Measurements from ENCODE around the gene KRTAP3-3.
"Not testable (repeated sequence)": the region's sequence is repeated elsewhere in the genome, so short reads cannot be mapped to it uniquely, and the experiment has no call there.

KRTAP3-3 gene

GRCh38 chr17:40993839-40994238 is at the start of gene KRTAP3-3:
KRTAP3-3 (minus strand) TSS chr17:40994164; CDS start chr17:40994097, 67 bp downstream.
- Histone ChIP-seq H3K27ac (ENCODE audit: low read length) (no peak within 1 kb of the TSS), H3K4me3 (ENCODE audit: low read depth in 1 of 2, low read length in 2 of 2) (no peak within 1 kb of the TSS), H3K27me3 (ENCODE audit: low read depth, low read length) (no peaks in the 10 kb centered on the region), H3K9me3 (ENCODE audit: control insufficient read depth in 1 of 2, low read length in 2 of 2) (no peaks in the 10 kb centered on the region), H3K36me3 (ENCODE audit: control insufficient read depth in 1 of 2, insufficient read depth in 2 of 2, low read length in 2 of 2) (no peaks in the 10 kb centered on the region), H3K4me1 (ENCODE audit: control insufficient read depth in 1 of 2, insufficient read depth in 2 of 2, low read length in 2 of 2) (no peaks in the 10 kb centered on the region)

- H3K4me1 ChIP-seq (ENCODE audit: control insufficient read depth in 1 of 2, insufficient read depth in 2 of 2, low read length in 2 of 2): no peaks in the 10 kb centered on the region
- no peak overlapping the region for H3K4me3 ChIP-seq (ENCODE audit: low read depth in 1 of 2, low read length in 2 of 2)
- H3K36me3 ChIP-seq (ENCODE audit: control insufficient read depth in 1 of 2, insufficient read depth in 2 of 2, low read length in 2 of 2): no peaks in the 10 kb centered on the region
- H3K27me3 ChIP-seq (ENCODE audit: low read depth, low read length): no peaks in the 10 kb centered on the region
- H3K9me3 ChIP-seq (ENCODE audit: control insufficient read depth in 1 of 2, low read length in 2 of 2): peaks cover 0 to 8% of the 10 kb centered on the region in 2 donors
- H3K27ac ChIP-seq (ENCODE audit: low read length): no peak overlapping the region
Measured at GRCh38 chr17:41042953-41043352, 49.0 kb upstream of the KRTAP3-3 start.

- not testable (repeated sequence) for H3K4me1 ChIP-seq (ENCODE audit: control insufficient read depth in 1 of 2, insufficient read depth in 2 of 2, low read length in 2 of 2); H3K4me3 ChIP-seq (ENCODE audit: low read depth in 1 of 2, low read length in 2 of 2); H3K9me3 ChIP-seq (ENCODE audit: control insufficient read depth in 1 of 2, low read length in 2 of 2); H3K27me3 ChIP-seq (ENCODE audit: low read depth, low read length); H3K36me3 ChIP-seq (ENCODE audit: control insufficient read depth in 1 of 2, insufficient read depth in 2 of 2, low read length in 2 of 2); H3K27ac ChIP-seq (ENCODE audit: low read length)
Measured at GRCh38 chr17:41040783-41041571, 47.0 kb upstream of the KRTAP3-3 start, which contains the start of gene KRTAP1-1. KRTAP1-1 (minus strand) TSS chr17:41041450; CDS start chr17:41041397, 53 bp downstream.

- Histone ChIP-seq H3K9me3 (ENCODE audit: control insufficient read depth in 1 of 2, low read length in 2 of 2) (peaks cover 0 to 4% of the 10 kb centered on the region in 2 donors), H3K27ac (ENCODE audit: low read length) (no peak overlapping the region), H3K27me3 (ENCODE audit: low read depth, low read length) (no peaks in the 10 kb centered on the region), H3K36me3 (ENCODE audit: control insufficient read depth in 1 of 2, insufficient read depth in 2 of 2, low read length in 2 of 2) (no peaks in the 10 kb centered on the region), H3K4me3 (ENCODE audit: low read depth in 1 of 2, low read length in 2 of 2) (no peak overlapping the region), H3K4me1 (ENCODE audit: control insufficient read depth in 1 of 2, insufficient read depth in 2 of 2, low read length in 2 of 2) (no peaks in the 10 kb centered on the region)
Measured at GRCh38 chr17:41037853-41038350, 43.9 kb upstream of the KRTAP3-3 start.

GRCh38 chr17:41034346-41034935 is 40.5 kb upstream of the KRTAP3-3 start, which contains the start of gene KRTAP1-3:
KRTAP1-3 (minus strand) TSS chr17:41034874; CDS start chr17:41034821, 53 bp downstream.
- not testable (repeated sequence) for H3K9me3 ChIP-seq (ENCODE audit: control insufficient read depth in 1 of 2, low read length in 2 of 2); H3K27me3 ChIP-seq (ENCODE audit: low read depth, low read length)

GRCh38 chr17:41029633-41030245 is 35.8 kb upstream of the KRTAP3-3 start, which contains the start of gene KRTAP1-4:
KRTAP1-4 (minus strand) TSS chr17:41030195; CDS start chr17:41030078, 117 bp downstream.
- Histone ChIP-seq H3K36me3 (ENCODE audit: control insufficient read depth in 1 of 2, insufficient read depth in 2 of 2, low read length in 2 of 2) (no peaks in the 10 kb centered on the region), H3K9me3 (ENCODE audit: control insufficient read depth in 1 of 2, low read length in 2 of 2) (no peaks in the 10 kb centered on the region), H3K27ac (ENCODE audit: low read length) (no peak within 1 kb of the TSS), H3K4me3 (ENCODE audit: low read depth in 1 of 2, low read length in 2 of 2) (no peak within 1 kb of the TSS), H3K4me1 (ENCODE audit: control insufficient read depth in 1 of 2, insufficient read depth in 2 of 2, low read length in 2 of 2) (no peaks in the 10 kb centered on the region), H3K27me3 (ENCODE audit: low read depth, low read length) (no peaks in the 10 kb centered on the region)

More at GRCh38 chr17:41034346-41034935, 40.5 kb upstream of the KRTAP3-3 start, which contains the start of gene KRTAP1-3:
- not testable (repeated sequence) for H3K4me1 ChIP-seq (ENCODE audit: control insufficient read depth in 1 of 2, insufficient read depth in 2 of 2, low read length in 2 of 2); H3K36me3 ChIP-seq (ENCODE audit: control insufficient read depth in 1 of 2, insufficient read depth in 2 of 2, low read length in 2 of 2); H3K27ac ChIP-seq (ENCODE audit: low read length); H3K4me3 ChIP-seq (ENCODE audit: low read depth in 1 of 2, low read length in 2 of 2)

- Histone ChIP-seq H3K27ac (ENCODE audit: low read length) (no peak within 1 kb of the TSS), H3K9me3 (ENCODE audit: control insufficient read depth in 1 of 2, low read length in 2 of 2) (no peaks in the 10 kb centered on the region), H3K4me3 (ENCODE audit: low read depth in 1 of 2, low read length in 2 of 2) (no peak within 1 kb of the TSS), H3K4me1 (ENCODE audit: control insufficient read depth in 1 of 2, insufficient read depth in 2 of 2, low read length in 2 of 2) (no peaks in the 10 kb centered on the region), H3K27me3 (ENCODE audit: low read depth, low read length) (no peaks in the 10 kb centered on the region), H3K36me3 (ENCODE audit: control insufficient read depth in 1 of 2, insufficient read depth in 2 of 2, low read length in 2 of 2) (no peaks in the 10 kb centered on the region)
Measured at GRCh38 chr17:41026715-41027471, 32.9 kb upstream of the KRTAP3-3 start, which contains the start of gene KRTAP1-5. KRTAP1-5 (minus strand) TSS chr17:41027208; CDS start chr17:41027155, 53 bp downstream.

GRCh38 chr17:41024697-41025096 is 30.7 kb upstream of the KRTAP3-3 start:
- Histone ChIP-seq H3K27me3 (ENCODE audit: low read depth, low read length) (no peaks in the 10 kb centered on the region), H3K9me3 (ENCODE audit: control insufficient read depth in 1 of 2, low read length in 2 of 2) (peaks cover 0 to 5% of the 10 kb centered on the region in 2 donors), H3K4me1 (ENCODE audit: control insufficient read depth in 1 of 2, insufficient read depth in 2 of 2, low read length in 2 of 2) (no peaks in the 10 kb centered on the region), H3K4me3 (ENCODE audit: low read depth in 1 of 2, low read length in 2 of 2) (no peak overlapping the region), H3K27ac (ENCODE audit: low read length) (no peak overlapping the region), H3K36me3 (ENCODE audit: control insufficient read depth in 1 of 2, insufficient read depth in 2 of 2, low read length in 2 of 2) (no peaks in the 10 kb centered on the region)

GRCh38 chr17:41020336-41020735 is 26.4 kb upstream of the KRTAP3-3 start:
- no peak overlapping the region for H3K27ac ChIP-seq (ENCODE audit: low read length)
- no peak overlapping the region for H3K4me3 ChIP-seq (ENCODE audit: low read depth in 1 of 2, low read length in 2 of 2)
- no peaks in the 10 kb centered on the region for H3K36me3 ChIP-seq (ENCODE audit: control insufficient read depth in 1 of 2, insufficient read depth in 2 of 2, low read length in 2 of 2)
- H3K4me1 ChIP-seq (ENCODE audit: control insufficient read depth in 1 of 2, insufficient read depth in 2 of 2, low read length in 2 of 2): no peaks in the 10 kb centered on the region
- H3K9me3 ChIP-seq (ENCODE audit: control insufficient read depth in 1 of 2, low read length in 2 of 2): peaks cover 0 to 5% of the 10 kb centered on the region in 2 donors
- H3K27me3 ChIP-seq (ENCODE audit: low read depth, low read length): no peaks in the 10 kb centered on the region

GRCh38 chr17:41019415-41019814 is 25.5 kb upstream of the KRTAP3-3 start:
- Histone ChIP-seq H3K27ac (ENCODE audit: low read length) (no peak overlapping the region), H3K27me3 (ENCODE audit: low read depth, low read length) (no peaks in the 10 kb centered on the region), H3K4me1 (ENCODE audit: control insufficient read depth in 1 of 2, insufficient read depth in 2 of 2, low read length in 2 of 2) (no peaks in the 10 kb centered on the region), H3K4me3 (ENCODE audit: low read depth in 1 of 2, low read length in 2 of 2) (no peak overlapping the region), H3K36me3 (ENCODE audit: control insufficient read depth in 1 of 2, insufficient read depth in 2 of 2, low read length in 2 of 2) (no peaks in the 10 kb centered on the region), H3K9me3 (ENCODE audit: control insufficient read depth in 1 of 2, low read length in 2 of 2) (peaks cover 0 to 5% of the 10 kb centered on the region in 2 donors)
